ENCODE results near the gene CCNL2. TPM values are rescaled to one million over a fixed set of nuclear protein-coding genes. Genes with fewer than 3 reads are reported as not detected.

Gene CCNL2
- 19.6 and 105 TPM in 2 replicates for total RNA-seq (2016; rRNA removed; fragmentation: Illumina TruSeq; extraction: Trizol)
- 23.1 and 23.2 TPM in 2 replicates for total RNA-seq (2016; cell fraction: cytosol; rRNA removed; fragmentation: Illumina TruSeq; extraction: Trizol; ENCODE audit: low read depth)
- 18.4 and 112 TPM in 2 replicates for total RNA-seq (2016; cell fraction: insoluble cytoplasmic fraction; rRNA removed; fragmentation: Illumina TruSeq; extraction: Trizol)
- total RNA-seq (2016; cell fraction: membrane; rRNA removed; fragmentation: Illumina TruSeq; extraction: Trizol) = 21.7 and 25.3 TPM in 2 replicates
- 252 and 278 TPM in 2 replicates for total RNA-seq (2016; cell fraction: nucleus; rRNA removed; fragmentation: Illumina TruSeq; extraction: Trizol)
- 340 and 452 TPM in 2 replicates for polyA plus RNA-seq (2011; rRNA removed)
- 47.9 and 55.8 TPM in 2 replicates for polyA plus RNA-seq (2011; cell fraction: cytosol; rRNA removed)
- 3,874 and 4,178 TPM in 2 replicates for polyA plus RNA-seq (2011; cell fraction: nucleus; rRNA removed)
- 208 and 270 TPM in 2 replicates for polyA plus RNA-seq (2012)
- polyA plus RNA-seq (2016; cell fraction: cytosol; fragmentation: Illumina TruSeq; extraction: Trizol; ENCODE audit: low read depth) = 4.2 TPM in 2 replicates
- 20.7 and 27.8 TPM in 2 replicates for polyA plus RNA-seq (2016; cell fraction: insoluble cytoplasmic fraction; fragmentation: Illumina TruSeq; extraction: Trizol; ENCODE audit: low read depth)
- 9.4 TPM in 2 replicates for polyA plus RNA-seq (2016; cell fraction: membrane; fragmentation: Illumina TruSeq; extraction: Trizol; ENCODE audit: low read depth)
- polyA plus RNA-seq (2016; cell fraction: nucleus; fragmentation: Illumina TruSeq; extraction: Trizol; ENCODE audit: insufficient read depth, low read depth) = 821 and 868 TPM in 2 replicates
- polyA minus RNA-seq (2011; rRNA and poly(A)+ RNA removed; ENCODE audit: low replicate concordance) = 74.3 and 99.2 TPM in 2 replicates
- polyA minus RNA-seq (2011; cell fraction: cytosol; rRNA and poly(A)+ RNA removed) = 17.2 and 18.4 TPM in 2 replicates
- 560 and 630 TPM in 2 replicates for polyA minus RNA-seq (2011; cell fraction: nucleus; rRNA and poly(A)+ RNA removed)
- Bru-seq, nascent RNA = percentile 93 among the genes with signal in this experiment
- BruChase-seq, experiment 1, labeled RNA remaining after a 6-hour chase = percentile 99 among the genes with signal in this experiment
- percentile 99 among the genes with signal in this experiment for BruChase-seq, experiment 2, labeled RNA remaining after a 2-hour chase
- long read RNA-seq, experiment 1, transcript CCNL2-201 (11 exons, 2,305 nt) = minor isoform, 8 of 48 reads
- long read RNA-seq, experiment 1, transcript CCNL2-202 (6 exons, 1,186 nt) = major isoform, 12 of 48 reads
- long read RNA-seq, experiment 1, transcript CCNL2-204 (6 exons, 3,082 nt) = minor isoform, 5 of 48 reads
- long read RNA-seq, experiment 1, partial matches to known transcripts = 10 of 48 reads
- long read RNA-seq, experiment 1, other reads (novel, unspliced or antisense) = 12 of 48 reads
- long read RNA-seq, experiment 2, transcript CCNL2-201 (11 exons, 2,305 nt) = minor isoform, 5 of 45 reads
- long read RNA-seq, experiment 2, transcript CCNL2-204 (6 exons, 3,082 nt) = minor isoform, 6 of 45 reads
- long read RNA-seq, experiment 2, transcript CCNL2-202 (6 exons, 1,186 nt) = major isoform, 18 of 45 reads
- long read RNA-seq, experiment 2, partial matches to known transcripts = 4 of 45 reads
- long read RNA-seq, experiment 2, other reads (novel, unspliced or antisense) = 12 of 45 reads

DNA sequence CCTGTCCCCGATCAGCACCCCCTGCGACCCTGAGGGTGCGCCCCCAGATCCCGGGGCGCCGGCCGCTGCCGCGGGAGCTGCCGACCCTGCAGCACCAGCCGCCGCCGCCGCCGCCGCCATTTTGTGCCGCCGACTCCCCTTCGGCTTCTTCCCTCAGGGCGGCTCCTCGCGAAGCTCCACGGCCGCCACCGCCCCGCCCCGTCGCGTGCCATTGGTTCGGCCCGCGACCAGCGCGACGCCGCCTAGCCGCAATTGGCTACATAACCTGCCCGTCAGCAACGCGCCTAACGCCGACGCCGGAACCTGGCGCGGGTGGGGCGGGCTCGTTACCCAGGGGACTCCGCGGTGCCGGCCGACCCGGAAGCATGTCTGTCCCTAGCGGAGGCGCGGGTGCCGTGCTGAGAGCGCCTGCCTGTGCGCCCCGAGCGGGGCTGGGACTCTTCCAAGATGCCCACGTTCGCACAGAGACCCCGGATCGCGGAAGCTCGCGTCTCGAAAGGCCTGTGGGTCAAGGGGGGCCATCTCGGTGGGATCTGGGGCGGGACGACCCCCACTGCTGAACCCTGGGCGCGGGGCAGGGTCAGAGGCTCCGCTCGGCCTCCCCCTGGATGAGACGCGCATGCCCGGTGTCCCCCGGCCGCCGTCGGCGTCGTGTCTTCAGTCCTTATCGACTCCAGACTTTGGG lies at the start of gene CCNL2:
Gene CCNL2 (minus strand): TSS at position 149 of the 685 bp plus-strand sequence. CDS start 29 bp downstream, at position 120.
- BruUV-seq (replicated peaks) = no TSS peak
- DNase-seq (ENCODE audit: low spot score) = peak; percentile 93
- Histone ChIP-seq H2AFZ (ENCODE audit: low read length) (no peak within 1 kb of the TSS), H3K9me3 (ENCODE audit: low read length) (no peaks in the 10 kb centered on the region), H3K36me3 (replicated peaks in 1 of 2; ENCODE audit: control insufficient read depth in 1 of 2, insufficient read depth in 2 of 2, low read length in 2 of 2) (peaks cover 10 to 42% of the 10 kb centered on the region in 2 experiments; a peak in 4 of 5 replicates), H4K20me1 (ENCODE audit: insufficient read depth, low read length) (peaks cover 17% of the 10 kb centered on the region), H3K27me3 (ENCODE audit: control insufficient read depth in 1 of 2, insufficient read depth in 2 of 2, low read length in 2 of 2) (no peaks in the 10 kb centered on the region), H3K9ac (ENCODE audit: insufficient read depth, low read depth, low read length) (peak within 1 kb of the TSS; percentile 98), H3K4me1 (ENCODE audit: insufficient read depth, low read length) (peaks cover 53% of the 10 kb centered on the region), H3K4me3 (replicated peaks in 1 of 3; ENCODE audit: insufficient read depth in 1 of 3, low read depth in 2 of 3, low read length in 3 of 3) (peak within 1 kb of the TSS; percentile 75 to 95 (median 93)), H3K79me2 (ENCODE audit: insufficient read depth, low read length) (peaks cover 44% of the 10 kb centered on the region), H3K4me2 (ENCODE audit: low read depth, low read length) (peak within 1 kb of the TSS; percentile 94), H3K27ac (ENCODE audit: extremely low read length, insufficient read depth, low read length) (peak within 1 kb of the TSS; percentile 85)
- intact Hi-C loops (cut with micrococcal nuclease; ENCODE audit: unreplicated experiment) = loop anchor here (2.0 kb wide), 1 partner anchor 23 kb away; no protein-coding TSS in a partner anchor
- FAIRE-seq = peak; percentile 50
- ChIA-PET CTCF (ENCODE audit: low intra/inter-chr PET ratio, low total read pairs) (no interaction called here), POLR2A (interaction anchor here (0.5 to 12.4 kb wide), 17 partner anchors 8 to 106 kb away, joined by 3 to 355 read pairs (median 8); partner anchors contain the start of genes ANKRD65, AURKAIP1, MRPL20 and MXRA8)
- 0% methylated on average over 4 of the region's 86 CpGs for WGBS (ENCODE audit: low lambda C conversion rate)
- in situ Hi-C loops (cut with HindIII; ENCODE audit: extremely low pct_ligation_motif_present, low pct_unique_long_range_greater_than_20kb) = no loop called here
- peak; percentile 88 for ATAC-seq
- TF ChIP-seq, protein P1, sequence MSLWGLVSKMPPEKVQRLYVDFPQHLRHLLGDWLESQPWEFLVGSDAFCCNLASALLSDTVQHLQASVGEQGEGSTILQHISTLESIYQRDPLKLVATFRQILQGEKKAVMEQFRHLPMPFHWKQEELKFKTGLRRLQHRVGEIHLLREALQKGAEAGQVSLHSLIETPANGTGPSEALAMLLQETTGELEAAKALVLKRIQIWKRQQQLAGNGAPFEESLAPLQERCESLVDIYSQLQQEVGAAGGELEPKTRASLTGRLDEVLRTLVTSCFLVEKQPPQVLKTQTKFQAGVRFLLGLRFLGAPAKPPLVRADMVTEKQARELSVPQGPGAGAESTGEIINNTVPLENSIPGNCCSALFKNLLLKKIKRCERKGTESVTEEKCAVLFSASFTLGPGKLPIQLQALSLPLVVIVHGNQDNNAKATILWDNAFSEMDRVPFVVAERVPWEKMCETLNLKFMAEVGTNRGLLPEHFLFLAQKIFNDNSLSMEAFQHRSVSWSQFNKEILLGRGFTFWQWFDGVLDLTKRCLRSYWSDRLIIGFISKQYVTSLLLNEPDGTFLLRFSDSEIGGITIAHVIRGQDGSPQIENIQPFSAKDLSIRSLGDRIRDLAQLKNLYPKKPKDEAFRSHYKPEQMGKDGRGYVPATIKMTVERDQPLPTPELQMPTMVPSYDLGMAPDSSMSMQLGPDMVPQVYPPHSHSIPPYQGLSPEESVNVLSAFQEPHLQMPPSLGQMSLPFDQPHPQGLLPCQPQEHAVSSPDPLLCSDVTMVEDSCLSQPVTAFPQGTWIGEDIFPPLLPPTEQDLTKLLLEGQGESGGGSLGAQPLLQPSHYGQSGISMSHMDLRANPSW (CRISPR knock-in tag; IDR thresholded peaks at IDR 0.05; ENCODE audit: borderline replicate concordance) = no peak
- TF ChIP-seq ZNF605 (CRISPR knock-in tag; IDR thresholded peaks at IDR 0.05) (no peak), PRDM4 (CRISPR knock-in tag; IDR thresholded peaks at IDR 0.05; ENCODE audit: borderline replicate concordance) (no peak), JDP2 (CRISPR knock-in tag; IDR thresholded peaks at IDR 0.05; ENCODE audit: borderline replicate concordance) (no peak), ZNF205 (CRISPR knock-in tag; IDR thresholded peaks at IDR 0.05) (no peak; the same call in 1 of the 2 replicates), AGO2 (optimal IDR thresholded peaks at IDR 0.05; ENCODE audit: low read depth, low read length) (peak; percentile 88), YEATS2 (CRISPR knock-in tag; IDR thresholded peaks at IDR 0.05; ENCODE audit: borderline replicate concordance) (peak; percentile 90), ZBTB25 (CRISPR knock-in tag; IDR thresholded peaks at IDR 0.05) (peak; percentile 51; the same call in 1 of the 2 replicates), ELF3 (CRISPR knock-in tag; IDR thresholded peaks at IDR 0.05) (peak; percentile 78), ONECUT2 (CRISPR knock-in tag; IDR thresholded peaks at IDR 0.05) (no peak)
